Measurements from ENCODE around the gene KNSTRN.

GRCh38 chr15:40377606-40378005 lies 4.9 kb upstream of the KNSTRN start:
- TF ChIP-seq HDAC2 (IDR thresholded peaks at IDR 0.05; ENCODE audit: borderline replicate concordance in 1 of 2, low read depth in 2 of 2, low read length in 2 of 2), result no peak
- TF ChIP-seq USF2 (IDR thresholded peaks at IDR 0.05; ENCODE audit: low read length), result no peak
- no peak for TF ChIP-seq CTCF (IDR thresholded peaks at IDR 0.05; ENCODE audit: control extremely low read depth in 1 of 3, insufficient read depth in 1 of 3, low read depth in 1 of 3, low read length in 3 of 3)
- TF ChIP-seq EZH2 (IDR thresholded peaks at IDR 0.05; ENCODE audit: low read depth, low read length, severe bottlenecking), result no peak
- no peak for TF ChIP-seq SIN3A (conservative IDR thresholded peaks at IDR 0.05 in 1 of 2, IDR thresholded peaks at IDR 0.05 in 1 of 2; ENCODE audit: low read depth in 1 of 2, low read length in 2 of 2)
- no peak for TF ChIP-seq RAD21 (IDR thresholded peaks at IDR 0.05 in 1 of 2, conservative IDR thresholded peaks at IDR 0.05 in 1 of 2; ENCODE audit: low read depth in 2 of 2, low read length in 2 of 2)
- no peak for TF ChIP-seq EGR1 (IDR thresholded peaks at IDR 0.05; ENCODE audit: borderline replicate concordance, low read depth, low read length)
- TF ChIP-seq CHD2 (IDR thresholded peaks at IDR 0.05; ENCODE audit: low read length), result no peak

All from H1 (cell line).